ENCODE results near the gene ZNF385B.

- TF ChIP-seq CTCF (conservative IDR thresholded peaks at IDR 0.05; ENCODE audit: low read length) (no peak), EZH2phosphoT487 (IDR thresholded peaks at IDR 0.05; ENCODE audit: borderline replicate concordance, low read depth, low read length) (no peak)
Observed at GRCh38 chr2:179744401-179744800, 117.0 kb downstream of the ZNF385B start.

All from OCI-LY7 (cell line).